Measurements from ENCODE around the gene TGFB1I1.
A peak's percentile ranks its signal among the peaks of the same experiment; 100 is the strongest.
"Not testable (repeated sequence)": the region's sequence is repeated elsewhere in the genome, so short reads cannot be mapped to it uniquely, and the experiment has no call there.

The TGFB1I1 gene

GRCh38 chr16:31499928-31500327 is 28.0 kb downstream of the TGFB1I1 start:
- Histone ChIP-seq H3K9me3 (ENCODE audit: control insufficient read depth, low read length) (no peaks in the 10 kb centered on the region), H3K4me1 (ENCODE audit: control insufficient read depth, insufficient read depth, low read length, poor library complexity, severe bottlenecking) (no peaks in the 10 kb centered on the region), H3K27ac (ENCODE audit: insufficient read depth, low read length, poor library complexity, severe bottlenecking) (no peak overlapping the region), H3K27me3 (replicated peaks; ENCODE audit: control insufficient read depth, insufficient read depth, low read length, poor library complexity, severe bottlenecking) (no peaks in the 10 kb centered on the region), H3K36me3 (ENCODE audit: control insufficient read depth, insufficient read depth, low read length) (peaks cover 44% of the 10 kb centered on the region), H3K4me3 (ENCODE audit: insufficient read depth, low read depth, low read length, poor library complexity, severe bottlenecking) (no peak overlapping the region)
- no peak for DNase-seq

DNA sequence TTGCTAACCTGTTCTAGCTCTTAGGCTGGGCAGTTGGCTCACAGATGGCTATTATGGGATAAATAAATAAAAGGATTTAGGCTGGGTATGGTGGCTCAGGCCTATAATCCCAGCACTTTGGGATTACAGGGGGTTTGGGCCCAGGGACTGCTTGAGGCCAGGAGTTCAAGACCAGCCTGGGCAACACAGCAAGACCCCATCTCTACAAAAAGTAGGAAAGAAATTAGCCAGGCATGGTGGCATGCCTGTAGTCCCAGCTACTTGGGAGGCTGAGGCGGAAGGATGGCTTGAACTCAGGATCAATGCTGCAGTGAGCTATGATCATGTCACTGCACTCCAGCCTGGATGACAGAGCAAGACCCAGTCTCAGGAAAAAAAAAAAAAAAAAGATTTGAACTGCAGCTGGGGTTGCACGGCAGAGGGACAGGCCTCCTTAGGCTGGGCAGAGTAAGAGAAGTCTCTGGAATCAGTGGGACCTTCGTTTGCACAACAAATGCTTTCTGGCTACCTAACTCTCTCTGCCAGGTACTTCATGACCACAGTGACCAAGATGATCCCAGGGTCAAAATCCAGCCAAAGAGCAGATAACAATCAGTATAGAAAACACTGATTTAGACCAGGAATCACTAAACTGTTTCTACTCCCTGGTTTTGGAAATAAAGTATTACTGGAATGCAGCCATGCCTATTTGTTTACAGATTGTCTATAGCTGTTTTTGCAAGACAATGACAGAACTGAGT is 29.4 kb downstream of the TGFB1I1 start:
- peaks cover 30% of the 10 kb centered on the region for H3K36me3 ChIP-seq (ENCODE audit: control insufficient read depth, insufficient read depth, low read length)

DNA sequence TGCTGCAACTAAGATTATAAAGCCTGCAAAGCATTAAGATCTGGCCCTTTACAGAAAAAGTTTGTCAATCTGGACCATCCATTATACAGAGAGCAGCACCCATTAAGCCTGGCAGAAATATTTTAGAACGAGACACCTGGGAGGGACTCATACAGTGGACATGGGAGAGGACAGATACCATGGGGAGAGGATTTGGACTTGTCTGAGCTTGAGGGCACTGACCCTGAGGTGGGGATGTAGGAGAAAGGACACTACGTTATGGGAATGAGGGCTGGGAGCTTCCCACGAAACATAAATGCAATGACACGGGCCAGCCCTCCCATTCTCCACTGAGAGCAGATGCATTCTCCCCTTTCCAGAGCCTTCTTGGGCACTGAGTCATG is 30.0 kb downstream of the TGFB1I1 start:
- Histone ChIP-seq H3K36me3 (ENCODE audit: control insufficient read depth, insufficient read depth, low read length) (peaks cover 24% of the 10 kb centered on the region), H3K9me3 (ENCODE audit: control insufficient read depth, low read length) (no peaks in the 10 kb centered on the region), H3K4me3 (ENCODE audit: insufficient read depth, low read depth, low read length, poor library complexity, severe bottlenecking) (no peak overlapping the region), H3K27ac (ENCODE audit: insufficient read depth, low read length, poor library complexity, severe bottlenecking) (no peak overlapping the region), H3K27me3 (replicated peaks; ENCODE audit: control insufficient read depth, insufficient read depth, low read length, poor library complexity, severe bottlenecking) (no peaks in the 10 kb centered on the region), H3K4me1 (ENCODE audit: control insufficient read depth, insufficient read depth, low read length, poor library complexity, severe bottlenecking) (no peaks in the 10 kb centered on the region)
- no peak for DNase-seq

More for the DNA sequence above, 29.4 kb downstream of the TGFB1I1 start:
- H3K4me1 ChIP-seq (ENCODE audit: control insufficient read depth, insufficient read depth, low read length, poor library complexity, severe bottlenecking), result no peaks in the 10 kb centered on the region
- no peak for DNase-seq
- no peak overlapping the region for H3K4me3 ChIP-seq (ENCODE audit: insufficient read depth, low read depth, low read length, poor library complexity, severe bottlenecking)
- no peaks in the 10 kb centered on the region for H3K9me3 ChIP-seq (ENCODE audit: control insufficient read depth, low read length)
- no peak overlapping the region for H3K27ac ChIP-seq (ENCODE audit: insufficient read depth, low read length, poor library complexity, severe bottlenecking)
- H3K27me3 ChIP-seq (replicated peaks; ENCODE audit: control insufficient read depth, insufficient read depth, low read length, poor library complexity, severe bottlenecking), result no peaks in the 10 kb centered on the region

GRCh38 chr16:31502981-31503380 is 31.0 kb downstream of the TGFB1I1 start:
- Histone ChIP-seq H3K27me3 (replicated peaks; ENCODE audit: control insufficient read depth, insufficient read depth, low read length, poor library complexity, severe bottlenecking) (no peaks in the 10 kb centered on the region), H3K27ac (ENCODE audit: insufficient read depth, low read length, poor library complexity, severe bottlenecking) (no peak overlapping the region), H3K36me3 (ENCODE audit: control insufficient read depth, insufficient read depth, low read length) (peaks cover 19% of the 10 kb centered on the region), H3K4me3 (ENCODE audit: insufficient read depth, low read depth, low read length, poor library complexity, severe bottlenecking) (no peak overlapping the region), H3K4me1 (ENCODE audit: control insufficient read depth, insufficient read depth, low read length, poor library complexity, severe bottlenecking) (peaks cover 8% of the 10 kb centered on the region), H3K9me3 (ENCODE audit: control insufficient read depth, low read length) (no peaks in the 10 kb centered on the region)
- no peak for DNase-seq

GRCh38 chr16:31503555-31503954 is 31.6 kb downstream of the TGFB1I1 start:
- H3K4me1 ChIP-seq (ENCODE audit: control insufficient read depth, insufficient read depth, low read length, poor library complexity, severe bottlenecking); H3K4me3 ChIP-seq (ENCODE audit: insufficient read depth, low read depth, low read length, poor library complexity, severe bottlenecking); DNase-seq; H3K27me3 ChIP-seq (replicated peaks; ENCODE audit: control insufficient read depth, insufficient read depth, low read length, poor library complexity, severe bottlenecking); H3K27ac ChIP-seq (ENCODE audit: insufficient read depth, low read length, poor library complexity, severe bottlenecking); H3K9me3 ChIP-seq (ENCODE audit: control insufficient read depth, low read length): not testable (repeated sequence)
- peaks cover 13% of the 10 kb centered on the region for H3K36me3 ChIP-seq (ENCODE audit: control insufficient read depth, insufficient read depth, low read length)

DNA sequence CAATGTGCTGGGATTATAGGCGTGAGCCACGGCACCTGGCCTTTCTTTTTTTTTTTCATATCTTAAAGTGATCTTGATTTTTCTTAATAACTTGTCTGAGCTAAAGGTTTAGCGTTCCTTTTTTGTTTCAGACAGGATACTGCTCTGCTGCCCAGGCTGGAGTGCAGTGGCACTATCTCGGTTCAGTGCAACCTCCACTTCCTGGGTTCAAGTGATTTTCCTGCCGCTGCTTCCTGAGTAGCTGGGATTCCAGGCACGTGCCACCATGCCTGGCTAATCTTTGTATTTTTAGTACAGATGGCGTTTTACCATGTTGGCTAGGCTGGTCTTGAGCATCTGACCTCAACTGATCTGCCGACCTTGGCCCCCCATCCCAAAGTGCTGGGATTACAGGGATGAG is 32.2 kb downstream of the TGFB1I1 start:
- Histone ChIP-seq H3K4me3 (ENCODE audit: insufficient read depth, low read depth, low read length, poor library complexity, severe bottlenecking) (no peak overlapping the region), H3K27ac (ENCODE audit: insufficient read depth, low read length, poor library complexity, severe bottlenecking) (no peak overlapping the region), H3K9me3 (ENCODE audit: control insufficient read depth, low read length) (no peaks in the 10 kb centered on the region), H3K36me3 (ENCODE audit: control insufficient read depth, insufficient read depth, low read length) (peaks cover 8% of the 10 kb centered on the region), H3K4me1 (ENCODE audit: control insufficient read depth, insufficient read depth, low read length, poor library complexity, severe bottlenecking) (peaks cover 12% of the 10 kb centered on the region), H3K27me3 (replicated peaks; ENCODE audit: control insufficient read depth, insufficient read depth, low read length, poor library complexity, severe bottlenecking) (no peaks in the 10 kb centered on the region)
- no peak for DNase-seq

DNA sequence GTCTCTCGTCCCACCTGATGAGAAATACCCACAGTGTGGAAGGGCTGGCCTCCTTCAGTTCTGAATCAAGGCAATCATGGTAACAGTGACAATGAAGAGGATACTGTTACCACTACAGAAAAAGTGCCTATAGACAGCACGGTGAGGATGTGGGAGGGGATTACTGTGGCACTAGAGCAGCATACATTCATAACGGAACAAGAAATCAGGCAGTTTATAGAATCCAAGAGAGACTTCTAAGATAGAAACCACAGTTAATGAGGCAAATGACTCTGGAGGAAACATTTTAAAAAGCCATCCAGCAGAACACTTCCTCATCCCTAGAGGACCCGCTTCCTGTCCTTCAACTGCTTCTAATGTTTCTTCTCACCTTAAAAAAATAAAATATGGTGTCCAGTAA is 33.5 kb downstream of the TGFB1I1 start:
- no peaks in the 10 kb centered on the region for H3K27me3 ChIP-seq (replicated peaks; ENCODE audit: control insufficient read depth, insufficient read depth, low read length, poor library complexity, severe bottlenecking)

GRCh38 chr16:31507617-31507928 is 35.6 kb downstream of the TGFB1I1 start:
- peaks cover 18% of the 10 kb centered on the region for H3K4me1 ChIP-seq (ENCODE audit: control insufficient read depth, insufficient read depth, low read length, poor library complexity, severe bottlenecking)
- no peaks in the 10 kb centered on the region for H3K27me3 ChIP-seq (replicated peaks; ENCODE audit: control insufficient read depth, insufficient read depth, low read length, poor library complexity, severe bottlenecking)
- peak overlapping the region; percentile 98 for H3K4me3 ChIP-seq (ENCODE audit: insufficient read depth, low read depth, low read length, poor library complexity, severe bottlenecking)
- DNase-seq, result no peak
- H3K9me3 ChIP-seq (ENCODE audit: control insufficient read depth, low read length), result no peaks in the 10 kb centered on the region
- no peaks in the 10 kb centered on the region for H3K36me3 ChIP-seq (ENCODE audit: control insufficient read depth, insufficient read depth, low read length)
- H3K27ac ChIP-seq (ENCODE audit: insufficient read depth, low read length, poor library complexity, severe bottlenecking), result peak overlapping the region; percentile 73

More for the DNA sequence above, 33.5 kb downstream of the TGFB1I1 start:
- Histone ChIP-seq H3K27ac (ENCODE audit: insufficient read depth, low read length, poor library complexity, severe bottlenecking) (no peak overlapping the region), H3K9me3 (ENCODE audit: control insufficient read depth, low read length) (no peaks in the 10 kb centered on the region), H3K4me1 (ENCODE audit: control insufficient read depth, insufficient read depth, low read length, poor library complexity, severe bottlenecking) (peaks cover 18% of the 10 kb centered on the region), H3K4me3 (ENCODE audit: insufficient read depth, low read depth, low read length, poor library complexity, severe bottlenecking) (no peak overlapping the region), H3K36me3 (ENCODE audit: control insufficient read depth, insufficient read depth, low read length) (peaks cover 2% of the 10 kb centered on the region)
- DNase-seq, result no peak

- Histone ChIP-seq H3K27me3 (replicated peaks; ENCODE audit: control insufficient read depth, insufficient read depth, low read length, poor library complexity, severe bottlenecking) (no peaks in the 10 kb centered on the region), H3K4me3 (ENCODE audit: insufficient read depth, low read depth, low read length, poor library complexity, severe bottlenecking) (peak within 1 kb of the TSS; percentile 98), H3K36me3 (ENCODE audit: control insufficient read depth, insufficient read depth, low read length) (no peaks in the 10 kb centered on the region), H3K9me3 (ENCODE audit: control insufficient read depth, low read length) (no peaks in the 10 kb centered on the region), H3K4me1 (ENCODE audit: control insufficient read depth, insufficient read depth, low read length, poor library complexity, severe bottlenecking) (peaks cover 18% of the 10 kb centered on the region), H3K27ac (ENCODE audit: insufficient read depth, low read length, poor library complexity, severe bottlenecking) (peak within 1 kb of the TSS; percentile 73)
- peak; percentile 57 to 70 (median 62) for DNase-seq
These were observed 36.2 kb downstream of the TGFB1I1 start, which contains the start of gene RUSF1 for GRCh38 chr16:31507929-31508705. TSS of gene RUSF1 (minus strand) at chr16:31508391. CDS start at chr16:31508373, 18 bp downstream.

- Histone ChIP-seq H3K9me3 (ENCODE audit: control insufficient read depth, low read length) (no peaks in the 10 kb centered on the region), H3K4me1 (ENCODE audit: control insufficient read depth, insufficient read depth, low read length, poor library complexity, severe bottlenecking) (peaks cover 18% of the 10 kb centered on the region), H3K36me3 (ENCODE audit: control insufficient read depth, insufficient read depth, low read length) (no peaks in the 10 kb centered on the region), H3K4me3 (ENCODE audit: insufficient read depth, low read depth, low read length, poor library complexity, severe bottlenecking) (peak overlapping the region; percentile 98), H3K27me3 (replicated peaks; ENCODE audit: control insufficient read depth, insufficient read depth, low read length, poor library complexity, severe bottlenecking) (no peaks in the 10 kb centered on the region), H3K27ac (ENCODE audit: insufficient read depth, low read length, poor library complexity, severe bottlenecking) (peak overlapping the region; percentile 73)
- DNase-seq, result no peak
These were observed 36.8 kb downstream of the TGFB1I1 start for GRCh38 chr16:31508706-31509195.
